Chondrocyte (in vitro differentiated cells): ENCODE results near the gene PLCXD1. TPM values are rescaled to one million over a fixed set of nuclear protein-coding genes. Genes with fewer than 3 reads are reported as not detected.
"Not testable (repeated sequence)": the region's sequence is repeated elsewhere in the genome, so short reads cannot be mapped to it uniquely, and the experiment has no call there.

ENCODE experiments used
- DNase-seq: peaks from one replicate; pipeline ENCODE4 v3.0.0; 2021; ENCODE audit warnings: mixed read lengths, low spot score
- H3K27ac Mint-ChIP-seq: one replicate; pipeline ENCODE4 v1.8.0; 2021; ENCODE audit warnings: mild to moderate bottlenecking, moderate library complexity, mixed read lengths; ENCODE audit not compliant: unreplicated experiment
- H3K27me3 Mint-ChIP-seq: 2 replicates; pipeline ENCODE4 v1.8.0; 2021; ENCODE audit warnings: low read depth, mixed read lengths
- H3K36me3 Mint-ChIP-seq: 2 replicates; pipeline ENCODE4 v1.8.0; 2021; ENCODE audit warnings: low read depth, mixed read lengths
- H3K4me1 Mint-ChIP-seq: 2 replicates; pipeline ENCODE4 v1.8.0; 2021; ENCODE audit warnings: low read depth, mild to moderate bottlenecking, mixed read lengths
- H3K4me3 Mint-ChIP-seq: one replicate; pipeline ENCODE4 v1.8.0; 2021; ENCODE audit warnings: mild to moderate bottlenecking, moderate library complexity, mixed read lengths; ENCODE audit not compliant: unreplicated experiment
- H3K9me3 Mint-ChIP-seq: 2 replicates; pipeline ENCODE4 v1.8.0; 2021; ENCODE audit warnings: low read depth, mixed read lengths
- CTCF ChIP-seq: fragments of 200-600 bp; sonication (generic); IDR thresholded peaks from 2 replicates; pipeline ENCODE4 v1.5.0; 2021; ENCODE audit warnings: antibody characterized with exemption, mild to moderate bottlenecking, moderate library complexity
- total RNA-seq: library from RNA; stranded (reverse); gene quantifications from 3 replicates; pipeline ENCODE4 v1.2.1, GENCODE V29; 2021

PLCXD1 gene
- total RNA-seq, 1 donor from 2014 or later: 6.8 TPM

- no peaks in the 10 kb centered on the region for H3K36me3 Mint-ChIP-seq
- H3K27ac Mint-ChIP-seq: no peak overlapping the region
- no peak for TF ChIP-seq CTCF
- no peaks in the 10 kb centered on the region for H3K27me3 Mint-ChIP-seq
- H3K4me3 Mint-ChIP-seq: no peak overlapping the region
- H3K9me3 Mint-ChIP-seq: peaks cover 8% of the 10 kb centered on the region
- H3K4me1 Mint-ChIP-seq: no peaks in the 10 kb centered on the region
- DNase-seq: no peak
Measured at GRCh38 chrX:252244-252956, 28.8 kb upstream of the PLCXD1 start.

GRCh38 chrX:252957-253291 lies 28.3 kb upstream of the PLCXD1 start:
- Mint-ChIP-seq H3K4me1 (no peaks in the 10 kb centered on the region), H3K27me3 (no peaks in the 10 kb centered on the region), H3K27ac (no peak overlapping the region), H3K4me3 (no peak overlapping the region), H3K36me3 (no peaks in the 10 kb centered on the region), H3K9me3 (peaks cover 8% of the 10 kb centered on the region)
- no peak for TF ChIP-seq CTCF
- DNase-seq: no peak

- Mint-ChIP-seq H3K4me3 (no peak overlapping the region), H3K27ac (no peak overlapping the region), H3K27me3 (no peaks in the 10 kb centered on the region), H3K36me3 (no peaks in the 10 kb centered on the region), H3K9me3 (peaks cover 8% of the 10 kb centered on the region), H3K4me1 (no peaks in the 10 kb centered on the region)
- no peak for TF ChIP-seq CTCF
- peak; percentile 92 for DNase-seq
Measured at GRCh38 chrX:253451-254297, 27.5 kb upstream of the PLCXD1 start.

GRCh38 chrX:254630-255215 lies 26.5 kb upstream of the PLCXD1 start:
- H3K36me3 Mint-ChIP-seq: no peaks in the 10 kb centered on the region
- no peak for TF ChIP-seq CTCF
- H3K27ac Mint-ChIP-seq: no peak overlapping the region
- peak; percentile 90 for DNase-seq
- H3K4me1 Mint-ChIP-seq: peaks cover under 1% of the 10 kb centered on the region
- H3K4me3 Mint-ChIP-seq: no peak overlapping the region
- no peaks in the 10 kb centered on the region for H3K27me3 Mint-ChIP-seq
- peaks cover 8% of the 10 kb centered on the region for H3K9me3 Mint-ChIP-seq

- H3K9me3 Mint-ChIP-seq: peaks cover 8% of the 10 kb centered on the region
- H3K4me1 Mint-ChIP-seq: peaks cover 3% of the 10 kb centered on the region
- H3K36me3 Mint-ChIP-seq: no peaks in the 10 kb centered on the region
- H3K27me3 Mint-ChIP-seq: no peaks in the 10 kb centered on the region
- peak; percentile 77 for DNase-seq
- TF ChIP-seq CTCF: no peak
- H3K4me3 Mint-ChIP-seq: no peak overlapping the region
- no peak overlapping the region for H3K27ac Mint-ChIP-seq
Measured at GRCh38 chrX:255923-256331, 25.3 kb upstream of the PLCXD1 start.

- H3K4me1 Mint-ChIP-seq, H3K4me3 Mint-ChIP-seq, H3K36me3 Mint-ChIP-seq, H3K9me3 Mint-ChIP-seq, H3K27me3 Mint-ChIP-seq, H3K27ac Mint-ChIP-seq: not testable (repeated sequence)
- DNase-seq: peak; percentile 55
Measured at GRCh38 chrX:257054-257453, 24.1 kb upstream of the PLCXD1 start.
